GM12873 (cell line): ENCODE data around the gene TTC7B.

Experiments
- TF ChIP-seq, protein P1 (sequence below): IDR thresholded peaks from 2 replicates; pipeline ENCODE4 v1.5.1; 2012; ENCODE audit warnings: low read depth, mild to moderate bottlenecking, moderate library complexity, low read length, control low read depth; ENCODE audit not compliant: insufficient read depth; ENCODE audit errors: missing control alignments

TTC7B gene

GRCh38 chr14:90743425-90743824, 72.8 kb downstream of the TTC7B start:
- TF ChIP-seq, protein P1, sequence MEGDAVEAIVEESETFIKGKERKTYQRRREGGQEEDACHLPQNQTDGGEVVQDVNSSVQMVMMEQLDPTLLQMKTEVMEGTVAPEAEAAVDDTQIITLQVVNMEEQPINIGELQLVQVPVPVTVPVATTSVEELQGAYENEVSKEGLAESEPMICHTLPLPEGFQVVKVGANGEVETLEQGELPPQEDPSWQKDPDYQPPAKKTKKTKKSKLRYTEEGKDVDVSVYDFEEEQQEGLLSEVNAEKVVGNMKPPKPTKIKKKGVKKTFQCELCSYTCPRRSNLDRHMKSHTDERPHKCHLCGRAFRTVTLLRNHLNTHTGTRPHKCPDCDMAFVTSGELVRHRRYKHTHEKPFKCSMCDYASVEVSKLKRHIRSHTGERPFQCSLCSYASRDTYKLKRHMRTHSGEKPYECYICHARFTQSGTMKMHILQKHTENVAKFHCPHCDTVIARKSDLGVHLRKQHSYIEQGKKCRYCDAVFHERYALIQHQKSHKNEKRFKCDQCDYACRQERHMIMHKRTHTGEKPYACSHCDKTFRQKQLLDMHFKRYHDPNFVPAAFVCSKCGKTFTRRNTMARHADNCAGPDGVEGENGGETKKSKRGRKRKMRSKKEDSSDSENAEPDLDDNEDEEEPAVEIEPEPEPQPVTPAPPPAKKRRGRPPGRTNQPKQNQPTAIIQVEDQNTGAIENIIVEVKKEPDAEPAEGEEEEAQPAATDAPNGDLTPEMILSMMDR, result no peak

- TF ChIP-seq, protein P1, result no peak
Observed at GRCh38 chr14:90742729-90743128, 73.5 kb downstream of the TTC7B start.

DNA sequence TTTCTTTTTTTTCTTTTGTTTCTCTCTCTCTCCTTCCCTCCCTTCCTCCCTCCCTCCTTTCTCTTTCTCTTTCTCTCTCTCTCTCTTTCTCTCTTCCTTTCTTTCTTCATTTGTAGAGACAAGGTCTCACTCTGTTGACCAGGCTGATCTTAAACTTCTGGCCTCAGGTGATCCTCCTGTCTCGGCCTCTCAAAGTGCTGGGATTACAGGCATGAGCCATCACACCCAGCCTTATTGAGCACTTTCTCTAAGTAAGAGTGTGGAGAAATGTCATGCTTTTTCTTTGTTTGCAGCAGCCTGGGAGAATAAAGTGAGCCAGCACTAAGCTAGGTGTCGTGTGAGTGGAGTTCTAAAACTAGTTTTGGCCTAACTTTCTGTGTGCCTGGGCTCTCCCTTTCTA, 74.0 kb downstream of the TTC7B start:
- TF ChIP-seq, protein P1, result no peak

DNA sequence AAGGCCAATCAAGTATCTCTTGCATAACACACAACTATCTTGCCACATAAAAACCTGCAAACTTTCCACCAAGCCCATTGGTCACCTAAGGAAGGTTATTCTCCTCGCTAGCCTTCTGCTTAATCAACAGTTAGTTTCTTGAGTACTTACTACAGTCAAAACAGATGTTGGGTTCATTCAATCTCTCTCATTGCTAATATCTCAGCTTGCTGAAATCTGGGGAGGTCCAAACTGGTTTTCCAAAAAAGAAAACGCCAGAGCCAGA, 74.6 kb downstream of the TTC7B start:
- TF ChIP-seq, protein P1, result no peak

DNA sequence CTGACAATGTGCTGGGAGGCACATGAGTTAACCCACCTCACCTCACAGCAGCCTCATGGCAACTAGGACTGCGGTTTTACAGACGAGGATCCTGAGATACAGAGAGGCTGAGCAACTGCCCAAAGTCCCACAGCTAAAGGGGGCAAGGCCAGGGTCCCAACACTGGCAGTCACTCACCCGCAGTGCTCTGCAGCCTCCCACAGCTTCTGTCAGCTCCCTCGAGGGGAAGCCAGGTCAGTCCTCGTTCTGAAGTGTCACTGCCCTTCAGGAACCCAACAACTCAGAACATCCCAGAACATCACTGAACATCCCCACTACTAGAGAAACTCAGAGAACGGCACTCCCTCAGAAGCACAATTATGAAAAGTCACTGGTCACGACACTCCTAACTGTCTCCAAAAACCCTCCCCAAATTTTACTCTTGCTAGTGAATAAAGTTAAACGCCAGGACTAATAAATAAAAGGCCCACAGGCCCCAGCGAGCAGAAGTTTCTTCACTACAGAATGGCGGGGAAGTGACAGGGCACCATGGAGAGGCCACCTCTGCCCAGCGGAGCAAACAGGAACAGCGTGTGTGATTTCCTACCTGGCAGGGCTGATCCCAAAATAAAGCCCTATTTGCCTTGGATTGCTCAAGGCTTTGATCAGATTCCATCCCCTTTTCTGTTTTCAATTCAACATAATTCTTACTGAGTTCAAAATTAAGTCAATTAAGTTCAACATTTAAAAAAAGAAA, 75.1 kb downstream of the TTC7B start:
- TF ChIP-seq, protein P1, result no peak

DNA sequence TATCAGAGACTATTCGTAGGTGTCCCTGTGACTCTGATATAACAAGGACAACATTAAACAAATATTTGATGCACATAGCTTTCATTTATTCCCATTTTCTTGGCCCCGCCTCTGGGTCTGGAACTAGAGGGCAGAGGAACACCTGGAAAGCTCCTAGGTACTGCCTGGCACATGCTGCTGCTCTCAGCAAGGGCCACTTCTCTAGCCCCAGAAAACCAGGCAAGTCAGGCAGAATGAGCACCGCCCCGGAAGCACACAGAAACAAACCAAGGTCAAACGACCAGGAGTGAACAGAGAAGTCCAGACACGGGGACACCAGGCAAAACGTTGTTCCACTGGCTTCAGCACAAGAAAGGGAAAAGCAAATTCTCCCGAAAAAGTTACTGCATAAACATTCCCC, 76.1 kb downstream of the TTC7B start:
- TF ChIP-seq, protein P1, result no peak

DNA sequence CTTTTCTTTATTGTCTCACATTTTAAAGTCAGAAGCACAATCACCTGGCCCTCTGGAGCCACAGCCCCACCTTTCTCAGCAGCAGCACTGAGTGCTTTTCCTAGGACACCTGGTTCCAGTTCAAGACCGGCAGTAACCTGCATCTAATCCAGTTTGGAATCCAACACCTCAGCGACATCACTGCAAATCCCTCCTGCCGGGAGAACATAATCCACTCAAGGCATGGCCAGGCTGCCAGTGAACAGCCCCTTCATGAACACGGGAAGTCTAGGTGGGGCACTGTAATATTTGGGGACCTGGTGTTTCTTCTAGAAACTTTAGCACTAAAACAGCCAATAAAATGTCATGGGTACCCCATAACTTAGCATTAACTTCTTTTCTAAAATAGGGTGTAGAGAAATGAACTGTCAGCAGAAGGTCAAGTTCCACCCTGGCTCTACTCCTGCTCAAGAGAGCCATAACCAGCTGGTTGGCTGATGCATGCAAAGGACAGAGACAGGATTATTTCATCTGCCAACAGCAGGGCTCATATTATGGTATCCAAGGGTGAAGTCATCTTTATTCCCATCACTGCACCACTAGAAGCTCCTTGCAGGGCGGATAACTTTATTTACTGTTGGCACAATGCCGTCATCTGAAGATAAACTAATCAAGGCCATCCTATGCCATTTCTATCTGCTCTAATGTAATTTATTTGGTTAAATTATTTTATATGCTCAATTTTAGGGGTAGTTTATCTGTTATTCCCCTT, 76.7 kb downstream of the TTC7B start:
- TF ChIP-seq, protein P1, result no peak
